ENCODE data around the gene COPZ2.
A peak's percentile ranks its signal among the peaks of the same experiment; 100 is the strongest.

The COPZ2 gene

DNA sequence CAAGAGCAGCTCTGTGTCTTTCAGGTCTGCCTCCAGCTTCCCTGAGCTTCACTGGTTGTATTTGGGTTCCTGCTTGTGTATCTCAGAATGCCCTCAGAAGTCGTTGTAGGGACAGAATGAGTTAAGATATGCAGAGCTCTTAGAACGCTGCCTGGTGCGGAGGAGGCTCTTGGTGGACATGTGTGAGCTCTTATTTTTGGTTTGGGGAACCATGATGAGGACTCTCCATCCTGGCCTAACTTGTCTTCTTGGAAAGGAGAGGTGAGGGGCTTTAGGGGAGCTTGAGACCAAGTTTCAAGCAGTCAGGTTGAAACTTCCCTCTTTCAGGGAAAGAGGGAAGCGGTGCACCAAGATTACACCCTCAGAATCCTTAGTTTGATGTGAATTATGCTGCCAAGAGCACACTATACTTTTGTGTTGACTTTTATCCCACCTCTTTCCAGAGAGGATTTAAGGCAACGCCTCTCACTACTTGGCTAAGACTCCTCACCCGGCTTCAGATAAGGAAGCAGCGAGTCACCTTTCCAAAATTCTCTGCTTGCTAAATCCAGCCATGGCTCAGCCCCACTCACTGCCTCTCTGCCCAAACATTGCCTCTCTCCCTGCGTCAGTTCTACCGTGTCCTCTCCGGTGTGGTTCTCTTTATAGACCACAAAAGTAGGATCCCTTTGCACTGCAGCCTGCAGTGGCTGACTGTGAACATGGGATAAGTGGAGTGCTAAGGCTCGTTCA, 53.9 kb downstream of the COPZ2 start:
- no peak for DNase-seq (ENCODE audit: low spot score)

DNA sequence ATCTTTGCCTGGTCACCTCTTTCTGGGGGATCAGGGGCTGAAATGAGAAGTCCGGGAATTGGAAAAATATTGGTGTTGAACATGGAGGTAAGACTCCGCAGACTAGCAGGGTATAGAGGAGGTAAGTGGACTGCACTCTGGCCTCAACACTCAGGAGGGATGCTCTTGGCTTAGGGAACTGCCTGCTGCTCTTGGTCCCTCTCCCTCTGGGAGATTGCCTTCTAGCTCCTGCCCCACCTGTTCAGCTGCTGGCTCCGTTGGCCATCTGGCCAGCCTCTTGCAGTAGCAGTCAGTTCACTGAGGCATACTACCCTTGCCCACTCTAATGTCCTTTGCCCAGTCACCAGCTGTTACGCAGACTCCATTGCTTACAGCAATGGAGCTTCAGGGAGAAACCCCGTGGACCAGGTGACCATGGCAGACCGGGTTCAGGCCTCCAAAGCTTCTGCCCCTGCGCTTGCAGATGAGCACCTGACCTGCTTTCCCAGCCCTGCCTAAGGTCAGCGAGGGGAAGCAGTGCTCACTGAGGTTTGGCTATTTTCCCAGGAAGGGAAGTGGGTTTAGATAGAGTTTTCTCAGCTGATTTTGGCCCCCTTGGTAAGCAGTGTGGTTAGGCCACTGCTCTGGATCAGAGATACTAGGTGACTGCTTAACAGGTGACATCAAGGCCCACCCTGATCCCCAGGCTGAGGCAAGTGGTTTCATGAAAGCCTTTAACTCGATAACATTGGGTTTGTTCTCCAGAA, 54.8 kb downstream of the COPZ2 start:
- DNase-seq (ENCODE audit: low spot score), result no peak

DNA sequence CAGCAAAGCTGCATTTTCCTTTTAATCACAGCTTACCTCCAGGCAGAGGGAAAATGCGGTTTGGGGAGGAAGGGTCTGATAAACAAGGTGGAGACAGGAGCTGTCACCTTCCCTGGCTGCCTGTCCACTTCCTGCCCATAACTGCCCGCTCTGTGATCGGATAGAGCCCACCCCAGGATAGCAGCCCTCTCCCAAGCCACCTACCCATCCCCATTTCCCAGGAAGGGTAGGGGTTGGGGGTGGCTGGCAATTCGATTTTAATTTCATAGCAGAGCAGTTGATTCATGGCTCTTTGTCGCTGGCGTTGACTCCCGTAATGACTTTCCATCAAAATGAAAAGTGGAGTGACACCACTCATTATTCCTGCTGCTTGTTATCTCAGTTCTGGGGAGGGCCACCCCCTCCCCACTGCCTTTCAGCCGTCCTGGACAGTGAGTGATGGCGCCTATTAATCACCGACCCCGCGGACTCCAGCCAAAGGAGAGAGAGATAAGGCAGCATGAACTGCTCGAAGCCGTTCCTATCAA, 55.4 kb downstream of the COPZ2 start:
- no peak for DNase-seq (ENCODE audit: low spot score)

DNA sequence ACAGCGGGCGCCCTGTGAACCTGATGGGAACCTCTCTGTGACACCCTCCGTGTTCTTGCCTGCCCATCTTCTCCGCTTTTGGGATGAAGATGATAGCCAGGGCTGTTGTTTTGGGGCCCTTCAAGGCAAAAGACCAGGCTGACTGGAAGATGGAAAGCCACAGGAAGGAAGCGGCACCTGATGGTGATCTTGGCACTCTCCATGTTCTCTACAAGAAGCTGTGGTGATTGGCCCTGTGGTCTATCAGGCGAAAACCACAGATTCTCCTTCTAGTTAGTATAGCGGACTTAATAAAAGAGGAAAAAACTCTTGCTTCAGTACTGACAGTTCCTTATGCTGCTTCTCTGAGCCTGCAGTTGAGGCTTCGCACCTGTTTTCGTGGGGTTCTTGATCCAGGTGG, 56.1 kb downstream of the COPZ2 start:
- peak; percentile 38 for DNase-seq (ENCODE audit: low spot score)

DNA sequence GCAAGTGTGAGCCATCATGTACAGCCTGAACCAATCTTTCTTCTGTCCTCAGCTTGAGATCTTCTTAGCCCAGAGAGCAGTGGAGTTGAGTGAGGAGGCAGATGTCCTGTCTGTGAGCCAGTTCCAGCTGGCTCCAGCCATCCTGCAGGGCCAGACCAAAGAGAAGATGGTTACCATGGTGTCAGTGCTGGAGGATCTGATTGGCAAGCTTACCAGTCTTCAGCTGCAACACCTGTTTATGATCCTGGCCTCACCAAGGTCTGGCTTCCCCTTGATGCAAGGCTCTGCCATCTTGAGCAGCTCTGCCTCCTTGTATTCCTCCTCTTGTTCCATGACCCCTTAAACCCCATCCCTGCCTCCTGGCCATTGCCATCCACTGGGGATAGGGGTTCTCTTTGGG, 57.1 kb downstream of the COPZ2 start:
- DNase-seq (ENCODE audit: low spot score), result no peak

DNA sequence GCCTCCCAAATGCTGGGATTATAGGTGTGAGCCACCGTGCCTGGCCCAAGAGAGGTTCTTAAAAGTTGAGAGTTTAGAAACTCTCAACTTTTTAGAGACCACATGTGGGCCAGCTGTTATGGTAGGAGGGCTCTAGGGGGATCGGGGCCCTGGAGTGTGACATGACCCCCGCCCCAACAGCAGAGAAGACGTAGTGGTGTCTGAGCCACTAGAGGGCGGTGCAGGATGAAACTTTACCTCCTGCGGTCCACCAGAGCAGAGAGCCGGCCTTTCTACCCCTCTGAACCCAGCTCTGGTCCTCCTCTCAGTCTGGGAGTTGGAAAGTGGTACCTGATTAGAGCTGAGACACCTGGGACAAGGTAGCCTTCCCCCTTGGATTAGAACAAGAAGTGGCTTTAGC, 59.3 kb downstream of the COPZ2 start:
- peak; percentile 48 for DNase-seq (ENCODE audit: low spot score)

Data from activated CD4-positive, alpha-beta T cell treated with anti-CD3 and anti-CD28 coated beads, Interleukin-2, Interleukin-4, amounts not matched to agents 100 ng/mL and 50 ng/mL, durations not matched to agents 16 hours and 8 hours (primary cell).